Astrocyte (in vitro differentiated cells and primary cell): ENCODE data around the gene PXDN.

ENCODE experiments used
- EZH2 ChIP-seq: IDR thresholded peaks from 2 replicates; pipeline ENCODE4 v1.6.1; 2012; ENCODE audit warnings: mild to moderate bottlenecking, low read length, inconsistent platforms; ENCODE audit not compliant: insufficient read depth
- TF ChIP-seq, protein P1 (sequence below): IDR thresholded peaks from 2 replicates; pipeline ENCODE4 v1.5.1; 2011; ENCODE audit warnings: low read depth, mild to moderate bottlenecking, inconsistent platforms, low read length, moderate library complexity; ENCODE audit not compliant: insufficient read depth

DNA sequence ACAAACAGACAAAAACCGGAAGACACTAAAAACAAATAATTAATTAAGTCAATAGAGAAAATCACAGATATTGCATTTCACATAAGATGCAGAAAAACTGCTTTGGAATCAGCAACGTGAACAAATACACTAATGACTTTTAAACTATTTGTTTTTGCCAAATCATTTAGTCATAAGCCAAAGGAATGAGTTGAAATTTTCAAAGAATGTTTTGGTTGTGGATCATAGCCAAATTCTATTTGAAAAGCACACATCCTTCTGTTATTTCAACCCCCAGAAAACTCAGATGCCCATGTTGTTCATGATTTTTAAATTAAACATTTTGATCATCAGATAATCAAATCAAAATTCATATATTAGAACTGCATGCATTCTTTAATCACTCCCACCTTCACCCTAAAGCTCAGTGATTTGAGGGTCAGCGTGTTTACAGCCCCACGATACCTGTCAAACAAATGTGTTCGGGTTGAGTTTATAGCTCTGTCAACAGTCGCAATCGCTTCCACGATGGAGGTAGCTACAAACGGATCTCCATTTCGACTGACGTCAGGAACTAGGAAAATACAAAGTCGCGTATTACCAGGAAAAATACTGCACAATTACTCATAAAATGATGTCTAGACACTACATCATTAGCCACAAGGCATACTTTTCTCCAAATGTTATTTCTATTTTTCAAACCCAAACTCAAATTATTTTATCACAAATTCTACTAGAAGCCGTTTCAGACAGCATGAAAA is 90.2 kb downstream of the PXDN start:
- TF ChIP-seq, protein P1, sequence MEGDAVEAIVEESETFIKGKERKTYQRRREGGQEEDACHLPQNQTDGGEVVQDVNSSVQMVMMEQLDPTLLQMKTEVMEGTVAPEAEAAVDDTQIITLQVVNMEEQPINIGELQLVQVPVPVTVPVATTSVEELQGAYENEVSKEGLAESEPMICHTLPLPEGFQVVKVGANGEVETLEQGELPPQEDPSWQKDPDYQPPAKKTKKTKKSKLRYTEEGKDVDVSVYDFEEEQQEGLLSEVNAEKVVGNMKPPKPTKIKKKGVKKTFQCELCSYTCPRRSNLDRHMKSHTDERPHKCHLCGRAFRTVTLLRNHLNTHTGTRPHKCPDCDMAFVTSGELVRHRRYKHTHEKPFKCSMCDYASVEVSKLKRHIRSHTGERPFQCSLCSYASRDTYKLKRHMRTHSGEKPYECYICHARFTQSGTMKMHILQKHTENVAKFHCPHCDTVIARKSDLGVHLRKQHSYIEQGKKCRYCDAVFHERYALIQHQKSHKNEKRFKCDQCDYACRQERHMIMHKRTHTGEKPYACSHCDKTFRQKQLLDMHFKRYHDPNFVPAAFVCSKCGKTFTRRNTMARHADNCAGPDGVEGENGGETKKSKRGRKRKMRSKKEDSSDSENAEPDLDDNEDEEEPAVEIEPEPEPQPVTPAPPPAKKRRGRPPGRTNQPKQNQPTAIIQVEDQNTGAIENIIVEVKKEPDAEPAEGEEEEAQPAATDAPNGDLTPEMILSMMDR = no peak
- TF ChIP-seq EZH2 = no peak
